GM19468 (cell line): Measurements from ENCODE around the gene MBTPS1.

Experiments used
- ATAC-seq: cut with Tn5 transposase; IDR thresholded peaks from one replicate; pipeline ENCODE4 v1.9.1; 2021; ENCODE audit warnings: mild to moderate bottlenecking, moderate library complexity, moderate number of reproducible peaks; ENCODE audit not compliant: unreplicated experiment; ENCODE audit errors: extremely low read depth

The MBTPS1 gene

DNA sequence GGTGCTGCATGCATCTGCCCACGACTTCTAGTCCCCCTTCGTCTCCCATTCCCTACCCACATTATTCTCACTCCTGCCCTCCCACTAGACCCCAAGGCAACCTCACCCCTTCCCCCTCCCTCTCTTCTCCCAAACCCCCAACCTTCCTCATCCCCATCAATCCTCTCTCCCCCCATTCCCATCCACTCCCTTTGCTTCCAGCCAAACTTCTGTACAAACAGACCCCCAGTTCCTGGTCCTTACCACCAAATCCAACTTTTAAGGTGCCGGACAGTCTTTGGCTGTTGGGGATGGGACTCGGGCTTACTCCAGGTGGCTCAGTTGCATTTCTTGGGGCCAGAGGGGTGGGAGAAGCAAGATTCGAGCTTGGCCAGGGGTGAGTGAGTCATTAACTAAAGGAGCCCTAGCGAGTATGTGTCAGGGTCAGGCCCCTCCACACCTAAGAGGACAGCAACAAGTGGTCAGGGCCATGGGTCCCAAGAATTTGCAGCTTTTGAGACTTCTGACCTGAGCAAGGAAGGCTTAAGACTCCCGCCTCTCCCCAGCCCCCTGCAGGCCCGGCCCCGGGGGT is 74.3 kb downstream of the MBTPS1 start, which contains the start of gene SLC38A8:
Gene SLC38A8, minus strand, starts transcription at position 488 of the 571 bp plus-strand sequence. CDS start 638 bp downstream, outside the sequence.
- no peak for ATAC-seq

DNA sequence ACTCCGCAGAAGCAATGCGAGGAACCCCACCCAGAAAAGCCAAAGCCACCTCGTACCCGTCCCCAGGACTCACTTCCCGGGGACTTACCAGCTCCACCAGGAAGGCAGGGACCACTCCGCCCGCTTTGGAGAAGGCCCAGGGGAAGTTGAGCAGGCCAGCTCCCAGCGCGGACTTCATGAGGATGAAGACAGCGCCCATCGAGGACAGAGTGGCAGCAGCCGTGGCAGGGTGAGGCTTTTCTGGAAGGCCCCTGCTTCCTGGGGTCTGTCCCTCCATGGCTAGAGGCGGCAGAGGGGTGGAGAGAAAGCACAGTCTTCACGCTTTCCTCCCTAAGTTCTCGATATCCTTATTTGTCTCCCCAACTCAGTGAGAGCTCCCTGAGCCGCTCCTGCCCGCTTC is 74.9 kb downstream of the MBTPS1 start:
- no peak for ATAC-seq

DNA sequence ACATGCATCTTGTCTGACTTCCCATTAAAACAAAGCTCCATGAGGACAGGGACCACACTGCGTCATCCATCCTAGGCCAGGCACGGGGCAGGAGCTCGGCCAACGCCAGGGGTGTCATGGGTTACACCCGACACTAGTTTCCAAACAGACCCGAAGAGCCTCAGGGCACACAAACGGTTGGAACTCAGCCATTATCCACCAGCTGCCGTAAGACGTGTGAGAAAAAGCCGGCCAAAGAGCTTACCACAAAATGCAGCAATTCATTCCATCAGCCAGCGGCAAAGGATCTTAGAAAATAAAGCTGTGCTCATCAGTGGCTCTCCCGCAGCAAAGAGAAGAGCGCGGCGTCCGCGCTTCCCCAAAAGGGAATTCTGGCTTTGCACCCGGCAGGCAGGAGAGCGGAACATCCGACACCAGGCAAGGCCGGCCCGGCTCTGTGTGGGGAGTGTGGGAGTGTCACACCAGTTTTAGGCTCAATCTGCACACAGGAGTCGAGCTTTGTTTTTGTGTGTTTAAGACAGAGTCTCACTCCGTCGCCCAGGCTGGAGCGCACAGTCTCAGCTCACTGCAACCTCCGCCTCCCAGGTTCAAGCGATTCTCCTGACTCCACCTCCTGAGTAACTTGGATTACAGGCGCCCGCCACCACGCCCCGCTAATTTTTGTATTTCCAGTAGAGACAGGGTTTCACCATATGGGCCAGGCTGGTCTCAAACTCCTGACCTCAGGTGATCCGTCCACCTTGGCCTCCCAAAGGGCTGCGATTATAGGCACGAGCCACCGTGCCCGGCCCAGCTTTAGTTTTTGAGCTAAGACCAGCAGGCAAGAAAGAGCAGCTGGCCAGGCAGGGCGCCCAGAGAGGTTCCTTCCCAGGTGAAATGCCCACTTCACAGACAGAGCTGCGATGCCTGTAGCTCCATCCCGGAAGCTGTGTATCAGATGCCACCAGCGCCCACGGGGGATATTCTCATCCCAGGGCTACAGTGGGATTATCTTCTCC is 75.6 kb downstream of the MBTPS1 start:
- ATAC-seq: no peak

DNA sequence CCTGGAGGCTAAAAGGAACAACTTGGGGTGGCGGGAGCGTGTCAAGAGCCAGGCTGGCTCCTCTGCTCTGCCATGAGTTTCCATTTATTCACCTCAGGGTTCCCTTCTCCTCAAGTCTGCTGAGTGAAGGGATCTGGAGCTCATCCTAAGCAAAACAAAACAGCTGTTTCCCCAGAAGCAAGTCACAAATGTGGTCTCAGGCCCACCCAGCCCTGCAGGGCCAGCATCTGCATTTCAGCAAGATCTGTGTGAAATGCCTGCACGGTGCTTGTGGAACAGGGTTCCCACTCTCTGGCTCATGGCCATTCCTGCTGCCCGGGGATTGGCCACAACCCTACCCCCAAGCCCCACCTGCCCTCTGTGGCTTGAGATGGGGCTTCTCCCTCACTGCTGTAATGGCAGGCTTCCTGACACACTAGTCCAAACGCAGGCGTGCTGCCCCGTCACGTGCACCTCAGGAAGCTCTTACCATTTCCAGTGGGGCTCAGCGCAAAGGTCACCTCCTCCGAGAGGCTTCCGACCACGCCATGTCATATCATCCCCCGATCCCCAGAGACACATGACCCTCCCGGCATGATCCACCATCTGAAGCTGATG is 76.4 kb downstream of the MBTPS1 start:
- no peak for ATAC-seq

DNA sequence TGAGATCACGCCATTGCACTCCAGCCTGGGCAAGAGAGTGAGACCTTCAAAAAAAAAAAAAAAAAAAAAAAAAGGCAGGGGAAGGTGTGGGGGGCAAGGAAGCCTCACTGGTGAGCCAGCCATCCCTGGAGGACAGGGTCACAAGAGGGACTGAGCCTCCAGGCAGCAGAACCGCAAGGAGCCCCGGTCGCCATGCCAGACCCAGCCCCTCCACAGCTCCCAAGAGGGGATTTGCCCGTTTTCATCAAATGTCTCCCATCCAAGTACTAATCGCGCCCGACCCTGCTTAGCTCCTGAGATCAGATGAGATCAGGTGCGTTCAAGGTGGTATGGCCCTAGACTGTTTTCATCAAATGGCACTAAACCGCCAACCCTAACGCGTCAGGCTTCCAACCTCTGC is 77.0 kb downstream of the MBTPS1 start:
- ATAC-seq: no peak

DNA sequence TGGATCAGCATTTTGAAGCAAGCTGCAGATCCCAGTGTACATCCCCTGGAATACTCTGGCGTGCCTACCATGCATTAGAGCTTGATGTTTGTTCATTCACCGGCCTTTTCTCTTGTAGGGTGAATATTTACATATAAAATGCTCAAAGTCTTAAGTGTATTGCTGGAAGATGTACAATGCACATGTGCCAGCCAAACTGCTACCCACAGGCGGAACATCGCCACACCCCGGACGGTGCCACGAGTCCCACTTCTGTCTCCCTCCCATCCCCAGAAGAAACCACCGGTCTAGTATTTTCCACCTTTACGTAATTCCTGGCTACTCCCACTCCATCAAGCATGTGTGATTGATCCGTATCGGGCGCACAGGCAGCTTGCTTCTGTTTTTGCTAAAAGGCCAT is 78.3 kb downstream of the MBTPS1 start:
- ATAC-seq: no peak

DNA sequence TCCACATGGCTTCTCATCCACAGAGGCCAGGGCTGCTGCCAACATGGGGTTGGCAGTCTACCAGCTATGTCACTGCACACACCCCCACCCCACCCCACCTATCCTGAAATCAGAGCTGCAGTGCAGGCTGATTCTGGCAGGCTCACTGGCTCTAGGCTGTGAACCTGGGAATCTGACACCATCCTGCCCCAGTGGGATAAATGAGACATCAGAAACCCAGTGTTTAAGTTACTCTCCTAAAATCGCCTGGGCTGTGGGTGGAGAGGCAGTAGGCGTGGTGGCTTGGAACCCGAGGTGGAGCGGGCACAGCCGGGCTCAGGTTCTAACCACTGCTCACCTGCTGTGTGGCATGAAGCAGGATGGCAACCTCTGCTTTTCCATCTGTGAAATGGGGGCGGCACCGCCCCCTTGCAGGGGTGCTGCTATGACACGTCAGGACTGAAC is 79.7 kb downstream of the MBTPS1 start:
- ATAC-seq: no peak

DNA sequence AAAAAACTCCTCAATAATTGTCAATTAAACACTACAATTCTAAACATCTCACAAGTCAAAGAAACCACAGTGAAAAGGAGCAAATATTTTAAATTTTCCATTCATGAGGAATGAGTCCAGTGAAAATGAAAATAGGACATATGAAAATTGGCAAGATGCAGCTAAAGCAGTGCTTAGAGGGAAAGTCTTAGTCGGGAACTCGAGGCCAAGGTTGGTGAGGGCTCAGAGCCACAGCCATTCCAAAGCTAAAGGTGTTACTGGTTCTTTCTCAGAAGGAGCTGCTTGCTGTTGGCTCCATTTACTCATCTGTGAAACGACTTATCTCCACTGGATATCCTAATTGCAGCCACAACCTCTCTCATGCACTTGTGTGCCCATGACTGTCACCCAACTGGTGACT is 80.6 kb downstream of the MBTPS1 start:
- no peak for ATAC-seq

DNA sequence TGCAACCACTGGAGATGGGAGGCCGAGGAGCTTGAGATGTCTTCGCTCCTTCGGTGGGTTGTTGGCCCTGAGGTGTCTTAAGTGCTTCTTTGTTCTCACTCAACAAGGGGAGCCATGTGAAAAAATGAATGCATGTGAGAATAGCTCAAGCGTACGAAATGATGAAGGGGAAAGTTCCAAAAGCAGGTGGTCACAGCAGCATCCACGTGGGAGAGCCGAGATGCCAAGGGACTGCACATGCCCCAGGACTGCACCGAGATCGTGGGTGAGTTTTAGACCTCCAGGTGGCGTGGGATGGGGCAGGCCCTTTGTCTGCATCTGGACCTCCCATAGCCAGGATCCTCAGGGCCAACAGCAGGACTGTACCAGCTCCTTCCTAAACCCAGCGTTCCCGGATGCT is 82.2 kb downstream of the MBTPS1 start:
- ATAC-seq: no peak

DNA sequence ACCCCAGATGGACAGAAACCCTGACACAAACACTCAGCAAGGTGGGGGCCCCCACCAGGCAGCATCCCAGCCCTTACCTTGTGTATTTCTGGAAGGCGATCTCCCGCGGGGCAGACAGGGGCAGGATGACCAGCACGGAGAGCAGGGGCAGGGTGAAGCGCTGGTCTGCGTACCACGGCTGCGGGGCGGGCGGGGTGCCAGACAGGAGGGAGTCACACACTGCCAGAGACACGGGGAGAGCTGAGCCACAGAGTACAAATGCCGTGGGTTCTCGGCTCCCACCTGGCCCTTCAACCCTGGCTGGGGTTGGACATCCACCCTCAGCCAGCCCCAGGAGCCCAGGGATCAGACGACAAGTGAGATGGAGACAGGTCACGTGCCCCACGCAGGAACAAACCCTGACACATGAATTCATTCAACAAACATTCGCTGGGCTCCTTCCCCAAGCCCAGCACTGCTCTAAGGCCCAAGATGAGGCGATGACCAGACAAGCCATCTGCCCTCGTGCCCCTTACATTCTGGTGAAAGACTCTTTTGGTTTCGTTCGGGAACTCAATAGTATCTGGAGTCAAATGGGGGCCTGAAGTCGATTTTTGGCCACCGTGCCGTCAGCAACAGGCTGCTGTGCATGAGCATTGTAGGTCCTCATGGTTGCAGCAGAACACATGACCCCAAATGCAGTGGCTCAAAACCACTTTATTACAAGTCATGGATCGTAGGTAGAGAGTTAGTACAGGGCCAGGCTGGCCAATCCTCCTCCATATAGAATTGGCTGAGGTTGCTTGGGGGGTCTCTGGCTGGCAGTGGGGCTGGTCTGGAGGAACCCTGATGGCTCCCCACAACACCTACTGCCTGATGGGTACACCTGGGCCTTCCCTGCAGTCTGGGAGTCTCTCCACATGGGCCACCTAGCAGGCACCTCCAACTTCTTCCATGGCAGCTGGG is 83.2 kb downstream of the MBTPS1 start:
- no peak for ATAC-seq

DNA sequence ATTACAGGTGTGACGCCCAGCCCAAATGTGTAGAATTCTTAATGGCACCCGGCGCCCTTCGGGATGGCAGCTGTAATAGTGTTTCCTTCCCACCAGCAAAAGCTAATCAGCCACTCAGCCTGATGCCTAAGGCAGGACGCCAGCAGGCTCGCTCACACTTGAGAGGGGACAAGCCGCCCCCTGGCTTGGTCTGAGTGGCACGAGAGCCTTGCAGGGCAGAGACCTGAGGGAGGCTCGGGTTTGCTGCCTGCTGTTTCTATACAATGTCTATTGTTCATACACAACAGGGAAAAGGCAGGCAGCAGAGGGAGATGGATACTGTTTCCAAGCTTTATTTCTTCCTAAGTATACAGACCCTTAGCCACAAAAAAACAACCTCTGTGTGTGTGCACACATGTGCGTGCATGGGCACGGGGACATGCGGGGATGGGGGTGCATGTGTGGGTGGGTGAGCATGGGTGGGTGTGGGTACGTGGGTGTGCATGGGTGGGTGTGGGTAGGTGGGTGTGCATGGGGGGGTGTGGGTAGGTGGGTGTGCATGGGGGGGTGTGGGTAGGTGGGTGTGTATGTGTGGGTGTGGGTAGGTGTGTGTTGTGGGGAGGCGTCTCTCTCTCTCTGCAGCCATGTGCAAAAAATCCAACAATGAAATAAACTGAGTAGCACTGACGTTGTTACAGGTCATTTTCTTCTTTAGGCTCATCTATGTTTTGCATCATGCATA is 84.1 kb downstream of the MBTPS1 start:
- ATAC-seq: no peak

DNA sequence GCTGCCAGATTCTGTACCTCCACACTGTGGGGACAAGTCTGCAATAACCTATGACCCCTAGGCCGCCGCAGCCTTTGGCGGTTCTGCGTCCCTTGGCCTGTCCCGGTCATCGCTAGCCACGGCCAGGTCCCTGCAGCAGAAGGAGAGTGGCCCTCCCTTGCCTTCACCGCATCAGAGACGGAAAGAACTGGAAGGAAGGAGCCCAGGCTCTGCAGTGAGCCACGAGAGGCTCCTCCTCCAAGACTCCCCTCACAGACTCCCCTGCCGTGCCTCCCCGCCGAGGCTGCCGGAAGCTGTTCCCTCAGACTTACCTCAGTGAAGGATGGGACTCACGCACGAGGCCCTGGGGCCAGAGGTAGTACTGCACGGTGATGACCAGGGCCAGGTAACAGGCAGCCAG is 85.2 kb downstream of the MBTPS1 start:
- no peak for ATAC-seq

DNA sequence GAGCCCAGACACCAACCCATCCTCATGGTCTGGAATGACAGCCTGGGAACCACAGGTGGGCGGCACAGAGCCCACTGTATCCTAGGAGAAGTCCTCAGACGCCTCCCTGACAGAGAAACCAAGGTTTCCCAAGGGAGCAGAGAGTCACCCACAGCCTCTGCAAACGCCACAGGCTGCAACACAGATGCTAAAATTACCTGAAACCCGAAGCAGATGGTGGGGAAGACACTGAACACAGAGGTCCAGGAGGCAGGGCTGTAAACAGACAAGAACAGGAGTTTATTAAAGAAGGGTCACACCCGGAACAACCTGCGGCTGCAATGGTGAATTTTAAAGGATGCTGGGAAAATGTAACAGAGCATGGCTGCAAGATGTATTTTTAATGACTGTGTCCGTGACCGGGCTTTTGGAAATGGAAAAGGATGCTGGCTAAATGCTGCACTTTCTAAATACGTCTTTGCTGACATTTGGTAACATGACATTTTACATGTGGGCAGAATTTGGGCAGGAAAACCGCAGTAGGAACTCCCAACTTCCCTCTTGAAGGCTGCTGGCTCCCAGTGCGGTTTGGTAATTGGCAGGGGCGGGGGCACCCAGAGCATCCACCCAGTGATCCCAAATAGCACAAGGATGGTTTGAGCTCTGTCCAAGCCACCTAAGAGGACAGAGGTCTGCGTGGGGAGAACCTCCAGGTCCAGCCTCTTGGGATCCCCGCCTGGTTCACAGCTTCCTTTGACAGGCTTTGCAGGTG is 87.3 kb downstream of the MBTPS1 start:
- no peak for ATAC-seq

DNA sequence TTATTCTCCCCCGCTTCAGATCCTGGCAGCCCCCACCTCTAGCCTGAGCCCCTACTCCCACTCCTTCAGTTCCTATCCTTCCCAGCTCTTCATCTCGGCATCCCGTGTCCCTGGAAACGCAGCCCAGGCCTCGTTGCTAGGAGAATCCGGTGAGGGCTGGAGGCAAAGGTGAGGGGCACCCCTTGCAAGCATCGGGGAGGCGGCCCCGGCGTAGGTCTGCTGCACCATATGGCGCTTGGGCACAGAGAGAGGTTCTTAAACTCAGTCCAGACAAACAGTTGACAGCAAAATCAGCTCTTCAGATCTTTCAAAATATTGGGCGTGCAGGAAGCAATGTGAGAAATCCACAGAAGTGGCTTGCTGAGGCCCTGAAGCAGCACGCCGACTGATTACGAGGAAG is 89.1 kb downstream of the MBTPS1 start:
- no peak for ATAC-seq

DNA sequence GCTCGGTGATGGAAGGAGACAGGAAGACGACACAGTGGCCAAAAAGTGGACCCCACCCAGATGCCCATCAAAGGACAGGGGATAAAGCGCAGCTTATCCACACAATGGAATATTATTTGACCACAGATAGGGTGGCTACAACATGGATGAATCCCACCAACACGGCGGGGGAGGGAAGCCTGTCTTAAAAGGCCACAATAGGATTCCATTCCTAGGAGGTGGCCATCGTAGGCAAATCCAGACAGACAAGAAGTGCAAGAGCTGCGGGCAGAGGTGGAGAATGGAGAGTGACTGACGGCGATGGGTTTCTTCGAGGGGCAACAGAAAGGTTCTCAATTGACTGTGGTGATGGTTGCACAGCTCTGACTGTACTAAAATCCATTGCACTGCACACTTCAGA is 90.1 kb downstream of the MBTPS1 start:
- ATAC-seq: no peak

DNA sequence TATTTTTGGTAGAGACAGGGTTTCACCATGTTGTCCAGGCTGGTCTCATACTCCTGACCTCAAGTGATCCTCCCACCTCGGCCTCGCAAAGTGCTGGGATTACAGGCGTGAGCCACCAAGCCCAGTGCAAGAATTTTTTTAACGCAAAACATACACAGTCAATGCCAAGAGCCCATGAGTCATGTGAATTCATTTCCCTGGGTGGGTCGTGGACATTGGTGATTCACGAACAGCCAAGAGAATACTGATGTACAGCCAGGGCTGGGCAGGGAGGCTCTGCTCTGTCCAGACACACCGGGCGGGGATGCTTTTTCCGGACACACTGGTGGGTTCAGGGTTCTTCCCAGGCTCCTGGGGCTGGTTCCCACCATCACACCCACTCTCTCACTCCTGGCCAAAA is 91.9 kb downstream of the MBTPS1 start:
- ATAC-seq: no peak

DNA sequence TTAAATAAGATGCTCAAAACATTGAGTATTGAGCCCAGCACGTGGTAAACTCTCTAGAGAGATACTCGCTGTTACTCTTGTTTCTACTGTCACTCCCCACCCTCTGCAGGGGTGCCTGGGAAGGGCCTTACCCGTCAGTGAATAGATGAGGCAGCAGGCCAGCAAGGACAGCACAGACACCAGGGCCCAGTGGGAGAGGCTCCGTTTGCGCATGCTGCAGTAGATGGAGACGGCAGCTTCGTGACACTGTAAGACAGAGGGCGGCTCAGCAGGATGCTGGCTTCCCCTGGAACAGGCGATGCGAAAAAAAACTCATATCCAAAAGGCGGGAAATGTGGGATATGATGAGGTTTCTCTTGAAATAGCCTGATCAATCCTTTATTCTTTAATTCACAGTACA is 94.1 kb downstream of the MBTPS1 start:
- ATAC-seq: no peak

DNA sequence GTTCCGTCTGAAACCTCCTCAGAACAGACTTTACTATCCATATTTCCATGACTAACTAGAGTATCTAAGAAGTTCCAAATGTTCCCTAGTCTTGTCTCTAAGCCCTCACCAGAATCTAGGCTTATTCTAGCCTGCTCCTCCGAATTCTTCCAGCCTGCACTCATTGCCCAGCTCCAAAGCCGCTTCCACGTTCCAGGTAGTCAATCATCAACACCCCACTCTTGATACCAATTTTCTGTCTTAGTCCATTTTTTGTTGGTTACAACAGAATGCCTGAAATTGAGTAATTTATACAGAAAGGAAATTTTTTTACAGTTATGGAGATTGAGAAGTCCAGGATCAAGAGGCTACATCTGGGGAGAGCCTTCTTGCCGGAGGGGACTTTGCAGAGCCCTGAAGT is 95.3 kb downstream of the MBTPS1 start:
- no peak for ATAC-seq

DNA sequence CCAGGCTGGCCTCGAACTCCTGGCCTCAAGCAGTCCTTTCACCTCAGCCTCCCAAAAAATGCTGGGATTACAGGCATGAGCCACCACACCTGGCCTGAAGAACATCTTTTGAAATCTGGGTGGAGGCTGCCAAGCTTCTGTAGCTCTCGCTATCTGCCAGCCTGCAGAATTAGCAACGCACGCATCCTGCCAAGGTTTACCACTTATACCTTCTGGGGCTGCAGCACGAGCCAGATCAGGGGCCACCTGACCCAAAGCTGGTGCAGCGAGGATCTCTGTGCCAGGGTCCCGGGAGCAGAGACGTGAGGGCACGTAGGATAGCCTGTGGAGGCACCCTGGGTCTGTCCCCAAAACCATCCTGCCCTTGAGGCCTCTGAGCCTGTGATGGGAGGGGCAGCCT is 96.4 kb downstream of the MBTPS1 start:
- no peak for ATAC-seq
